ENCODE measurements around the gene LYAR.

Gene LYAR

GRCh38 chr4:4334798-4335520 is 45.0 kb upstream of the LYAR start:
- no peaks in the 10 kb centered on the region for H3K9me3 ChIP-seq (ENCODE audit: insufficient read depth, low read depth, low read length)
- H3K36me3 ChIP-seq (ENCODE audit: insufficient read depth, low read length): no peaks in the 10 kb centered on the region
- no peaks in the 10 kb centered on the region for H3K79me2 ChIP-seq (ENCODE audit: insufficient read depth, low read length)
- H3K4me2 ChIP-seq (ENCODE audit: low read depth, low read length, poor library complexity, severe bottlenecking): no peak overlapping the region
- no peaks in the 10 kb centered on the region for H3K9me2 ChIP-seq (replicated peaks; ENCODE audit: low read depth, low read length)
- H3K4me1 ChIP-seq (ENCODE audit: insufficient read depth, low read length, poor library complexity, severe bottlenecking): no peaks in the 10 kb centered on the region
- H3K27me3 ChIP-seq (ENCODE audit: insufficient read depth, low read length, poor library complexity, severe bottlenecking): no peaks in the 10 kb centered on the region
- H3K9ac ChIP-seq (ENCODE audit: low read depth, low read length, poor library complexity, severe bottlenecking): no peak overlapping the region
- no peak overlapping the region for H3K4me3 ChIP-seq (ENCODE audit: low read length, poor library complexity, severe bottlenecking)
- H3F3A ChIP-seq (ENCODE audit: low read depth): no peaks in the 10 kb centered on the region
- H4K20me1 ChIP-seq (ENCODE audit: insufficient read depth, low read length, poor library complexity, severe bottlenecking): no peaks in the 10 kb centered on the region
- TF ChIP-seq, protein P1, sequence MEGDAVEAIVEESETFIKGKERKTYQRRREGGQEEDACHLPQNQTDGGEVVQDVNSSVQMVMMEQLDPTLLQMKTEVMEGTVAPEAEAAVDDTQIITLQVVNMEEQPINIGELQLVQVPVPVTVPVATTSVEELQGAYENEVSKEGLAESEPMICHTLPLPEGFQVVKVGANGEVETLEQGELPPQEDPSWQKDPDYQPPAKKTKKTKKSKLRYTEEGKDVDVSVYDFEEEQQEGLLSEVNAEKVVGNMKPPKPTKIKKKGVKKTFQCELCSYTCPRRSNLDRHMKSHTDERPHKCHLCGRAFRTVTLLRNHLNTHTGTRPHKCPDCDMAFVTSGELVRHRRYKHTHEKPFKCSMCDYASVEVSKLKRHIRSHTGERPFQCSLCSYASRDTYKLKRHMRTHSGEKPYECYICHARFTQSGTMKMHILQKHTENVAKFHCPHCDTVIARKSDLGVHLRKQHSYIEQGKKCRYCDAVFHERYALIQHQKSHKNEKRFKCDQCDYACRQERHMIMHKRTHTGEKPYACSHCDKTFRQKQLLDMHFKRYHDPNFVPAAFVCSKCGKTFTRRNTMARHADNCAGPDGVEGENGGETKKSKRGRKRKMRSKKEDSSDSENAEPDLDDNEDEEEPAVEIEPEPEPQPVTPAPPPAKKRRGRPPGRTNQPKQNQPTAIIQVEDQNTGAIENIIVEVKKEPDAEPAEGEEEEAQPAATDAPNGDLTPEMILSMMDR (conservative IDR thresholded peaks at IDR 0.05; ENCODE audit: low read length): peak; percentile 64
- TF ChIP-seq EZH2phosphoT487 (IDR thresholded peaks at IDR 0.05; ENCODE audit: borderline replicate concordance): no peak
- H2AFZ ChIP-seq (ENCODE audit: low read length): no peak overlapping the region

DNA sequence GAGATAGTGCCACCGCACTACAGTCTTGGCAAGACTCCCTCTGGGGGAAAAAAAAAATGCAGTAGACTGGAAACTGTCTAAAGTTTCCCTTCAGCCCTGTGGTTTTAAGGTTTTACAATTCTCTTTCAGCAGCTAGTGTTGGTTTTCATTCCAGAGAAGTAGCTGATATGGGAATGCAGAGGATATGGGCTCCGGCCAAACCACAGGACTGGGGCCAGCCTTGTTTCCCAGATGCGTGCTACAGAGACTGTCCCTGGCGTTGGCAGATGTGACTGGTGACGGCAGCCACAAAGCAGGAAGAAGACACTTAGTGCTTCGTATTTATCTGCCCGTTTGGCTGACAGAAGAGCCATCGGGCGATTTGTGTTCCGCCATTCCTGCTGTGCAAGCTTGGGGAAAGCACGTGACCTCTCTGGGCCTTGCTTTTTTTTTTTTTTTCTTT is 43.3 kb upstream of the LYAR start:
- Histone ChIP-seq H3K4me3 (ENCODE audit: low read length, poor library complexity, severe bottlenecking) (no peak overlapping the region), H3K9me3 (ENCODE audit: insufficient read depth, low read depth, low read length) (no peaks in the 10 kb centered on the region), H4K20me1 (ENCODE audit: insufficient read depth, low read length, poor library complexity, severe bottlenecking) (no peaks in the 10 kb centered on the region), H2AFZ (ENCODE audit: low read length) (no peak overlapping the region), H3K79me2 (ENCODE audit: insufficient read depth, low read length) (no peaks in the 10 kb centered on the region), H3K9ac (ENCODE audit: low read depth, low read length, poor library complexity, severe bottlenecking) (no peak overlapping the region), H3K36me3 (ENCODE audit: insufficient read depth, low read length) (no peaks in the 10 kb centered on the region), H3F3A (ENCODE audit: low read depth) (no peaks in the 10 kb centered on the region), H3K4me2 (ENCODE audit: low read depth, low read length, poor library complexity, severe bottlenecking) (no peak overlapping the region), H3K9me2 (replicated peaks; ENCODE audit: low read depth, low read length) (no peaks in the 10 kb centered on the region), H3K27me3 (ENCODE audit: insufficient read depth, low read length, poor library complexity, severe bottlenecking) (no peaks in the 10 kb centered on the region), H3K4me1 (ENCODE audit: insufficient read depth, low read length, poor library complexity, severe bottlenecking) (no peaks in the 10 kb centered on the region)
- no peak for TF ChIP-seq EZH2phosphoT487 (IDR thresholded peaks at IDR 0.05; ENCODE audit: borderline replicate concordance)
- TF ChIP-seq, protein P1 (conservative IDR thresholded peaks at IDR 0.05; ENCODE audit: low read length): no peak

GRCh38 chr4:4332529-4332928 is 42.6 kb upstream of the LYAR start:
- TF ChIP-seq, protein P1 (conservative IDR thresholded peaks at IDR 0.05; ENCODE audit: low read length): no peak
- no peak for TF ChIP-seq EZH2phosphoT487 (IDR thresholded peaks at IDR 0.05; ENCODE audit: borderline replicate concordance)
- H3K79me2 ChIP-seq (ENCODE audit: insufficient read depth, low read length): no peaks in the 10 kb centered on the region

More at GRCh38 chr4:4332529-4332928, 42.6 kb upstream of the LYAR start:
- no peaks in the 10 kb centered on the region for H3K27me3 ChIP-seq (ENCODE audit: insufficient read depth, low read length, poor library complexity, severe bottlenecking)
- H3K4me1 ChIP-seq (ENCODE audit: insufficient read depth, low read length, poor library complexity, severe bottlenecking): no peaks in the 10 kb centered on the region
- no peak overlapping the region for H2AFZ ChIP-seq (ENCODE audit: low read length)
- H3K9me2 ChIP-seq (replicated peaks; ENCODE audit: low read depth, low read length): no peaks in the 10 kb centered on the region
- H3K9me3 ChIP-seq (ENCODE audit: insufficient read depth, low read depth, low read length): no peaks in the 10 kb centered on the region
- no peak overlapping the region for H3K9ac ChIP-seq (ENCODE audit: low read depth, low read length, poor library complexity, severe bottlenecking)
- H3K4me2 ChIP-seq (ENCODE audit: low read depth, low read length, poor library complexity, severe bottlenecking): no peak overlapping the region
- H3F3A ChIP-seq (ENCODE audit: low read depth): no peaks in the 10 kb centered on the region
- H3K36me3 ChIP-seq (ENCODE audit: insufficient read depth, low read length): no peaks in the 10 kb centered on the region
- H3K4me3 ChIP-seq (ENCODE audit: low read length, poor library complexity, severe bottlenecking): no peak overlapping the region
- H4K20me1 ChIP-seq (ENCODE audit: insufficient read depth, low read length, poor library complexity, severe bottlenecking): no peaks in the 10 kb centered on the region
